ENCODE measurements around the gene FEM1C.

Gene FEM1C

DNA sequence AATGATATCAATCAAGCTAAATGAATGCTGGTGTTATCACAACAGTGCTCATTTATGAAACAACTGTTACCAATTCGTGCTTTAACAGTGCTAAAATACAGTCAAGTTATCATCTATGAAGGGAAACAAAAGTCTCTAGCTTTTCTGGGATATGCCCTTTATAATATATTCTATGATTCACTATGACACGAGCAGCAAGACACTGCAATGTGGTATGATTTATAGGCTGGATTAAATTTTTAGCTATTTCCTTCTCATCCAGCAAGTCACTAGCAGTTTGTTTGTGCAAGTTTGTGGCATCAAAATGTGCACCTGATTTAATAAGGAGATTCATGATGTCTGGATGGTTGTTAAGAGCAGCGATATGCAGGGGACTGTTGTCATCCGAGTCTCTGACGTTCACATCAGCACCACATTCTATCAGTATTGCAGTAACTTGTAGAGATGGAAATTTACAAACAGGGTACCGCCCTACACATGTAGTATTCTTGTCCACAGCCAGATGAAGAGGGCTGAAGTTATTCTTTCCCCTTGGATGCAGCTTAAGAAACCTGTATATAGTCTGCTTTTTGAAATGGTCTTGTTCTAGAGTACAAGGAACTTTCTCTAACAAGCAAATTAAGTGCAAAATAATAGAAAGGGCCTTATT is 20.3 kb downstream of the FEM1C start:
- WGBS (ENCODE audit: extremely low coverage, insufficient coverage, insufficient read length) = no CpG with 5 or more reads among the region's 6 CpGs
- no peak overlapping the region for H3K4me2 ChIP-seq (ENCODE audit: low read length)
- no peak overlapping the region for H3K14ac ChIP-seq (ENCODE audit: low read length)
- H3K4ac ChIP-seq (ENCODE audit: low read depth, low read length) = no peak overlapping the region
- no peak overlapping the region for H3K27ac ChIP-seq (ENCODE audit: low read depth, low read length)
- no peak for DNase-seq
- no peaks in the 10 kb centered on the region for H3K4me1 ChIP-seq (ENCODE audit: control insufficient read depth in 1 of 2, insufficient read depth in 2 of 2, low read length in 2 of 2)
- no peak overlapping the region for H3K18ac ChIP-seq (ENCODE audit: low read length)
- no peak overlapping the region for H3K9ac ChIP-seq (ENCODE audit: low read length)
- H3K4me3 ChIP-seq (ENCODE audit: low read depth, low read length) = no peak overlapping the region
- peaks cover 0 to 13% of the 10 kb centered on the region in 2 experiments for H3K36me3 ChIP-seq (ENCODE audit: control insufficient read depth in 1 of 2, insufficient read depth in 2 of 2, low read length in 2 of 2)
- H2BK120ac ChIP-seq (ENCODE audit: insufficient read depth, low read length, poor library complexity) = no peak overlapping the region
- no peaks in the 10 kb centered on the region for H3K27me3 ChIP-seq (ENCODE audit: insufficient read depth, low read length)
- no peaks in the 10 kb centered on the region for H3K9me3 ChIP-seq (ENCODE audit: insufficient read depth, low read depth, low read length)
- no peak overlapping the region for H3K23ac ChIP-seq (ENCODE audit: low read length)
- H2AK5ac ChIP-seq (ENCODE audit: low read length) = no peak overlapping the region
- no peaks in the 10 kb centered on the region for H3K79me1 ChIP-seq (ENCODE audit: low read length)
- H3K79me2 ChIP-seq (ENCODE audit: control insufficient read depth, insufficient read depth, low read length, poor library complexity) = no peaks in the 10 kb centered on the region
- no peak overlapping the region for H2BK5ac ChIP-seq (ENCODE audit: low read depth, low read length, poor library complexity)
- H2AFZ ChIP-seq (ENCODE audit: insufficient read depth, low read length, poor library complexity) = no peak overlapping the region
- no peak overlapping the region for H4K12ac ChIP-seq (ENCODE audit: low read depth, low read length)
- H2BK12ac ChIP-seq (ENCODE audit: low read length) = no peak overlapping the region
- no peak overlapping the region for H4K8ac ChIP-seq (ENCODE audit: low read depth, low read length)
- no peak overlapping the region for H4K91ac ChIP-seq (ENCODE audit: low read depth, low read length)

DNA sequence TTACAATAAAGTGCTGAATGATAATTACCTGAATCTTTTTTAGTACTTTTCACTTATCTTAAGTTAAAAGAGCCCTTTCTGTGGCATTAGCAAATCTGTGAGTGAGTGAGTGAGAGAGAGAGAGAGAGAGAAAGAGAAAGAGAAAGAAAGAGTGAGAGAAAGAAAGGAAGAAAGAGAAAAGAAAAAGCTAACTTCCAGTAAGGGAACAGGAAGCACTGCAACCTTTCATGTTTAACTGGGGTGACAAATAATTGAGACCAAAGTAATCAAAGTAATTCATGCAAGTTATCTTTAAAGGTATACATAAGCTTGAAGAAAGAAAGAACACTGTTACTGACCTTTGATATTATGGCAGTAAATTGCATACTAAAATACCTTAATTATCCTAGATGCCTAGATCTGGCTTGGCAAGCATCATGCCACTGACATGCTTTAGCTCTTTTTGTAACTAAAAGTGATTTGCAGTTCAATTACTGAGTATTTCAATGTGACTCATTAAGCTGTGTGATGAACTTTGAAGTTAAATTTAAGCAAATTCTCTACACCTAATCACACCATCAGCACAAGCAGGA is 21.7 kb downstream of the FEM1C start:
- Histone ChIP-seq H3K36me3 (ENCODE audit: control insufficient read depth in 1 of 2, insufficient read depth in 2 of 2, low read length in 2 of 2) (peaks cover 0 to 13% of the 10 kb centered on the region in 2 experiments), H3K9ac (ENCODE audit: low read length) (no peak overlapping the region), H2AK5ac (ENCODE audit: low read length) (no peak overlapping the region), H4K91ac (ENCODE audit: low read depth, low read length) (no peak overlapping the region), H3K14ac (ENCODE audit: low read length) (no peak overlapping the region), H2BK120ac (ENCODE audit: insufficient read depth, low read length, poor library complexity) (no peak overlapping the region), H3K9me3 (ENCODE audit: insufficient read depth, low read depth, low read length) (no peaks in the 10 kb centered on the region), H4K12ac (ENCODE audit: low read depth, low read length) (no peak overlapping the region), H3K79me2 (ENCODE audit: control insufficient read depth, insufficient read depth, low read length, poor library complexity) (no peaks in the 10 kb centered on the region), H3K4me3 (ENCODE audit: low read depth, low read length) (no peak overlapping the region), H3K79me1 (ENCODE audit: low read length) (no peaks in the 10 kb centered on the region), H3K27me3 (ENCODE audit: insufficient read depth, low read length) (no peaks in the 10 kb centered on the region), H2AFZ (ENCODE audit: insufficient read depth, low read length, poor library complexity) (no peak overlapping the region), H3K23ac (ENCODE audit: low read length) (no peak overlapping the region), H3K4ac (ENCODE audit: low read depth, low read length) (no peak overlapping the region), H3K18ac (ENCODE audit: low read length) (no peak overlapping the region), H3K4me1 (ENCODE audit: control insufficient read depth in 1 of 2, insufficient read depth in 2 of 2, low read length in 2 of 2) (no peaks in the 10 kb centered on the region), H3K27ac (ENCODE audit: low read depth, low read length) (no peak overlapping the region), H3K4me2 (ENCODE audit: low read length) (no peak overlapping the region), H4K8ac (ENCODE audit: low read depth, low read length) (no peak overlapping the region), H2BK12ac (ENCODE audit: low read length) (no peak overlapping the region), H2BK5ac (ENCODE audit: low read depth, low read length, poor library complexity) (no peak overlapping the region)
- DNase-seq = no peak

DNA sequence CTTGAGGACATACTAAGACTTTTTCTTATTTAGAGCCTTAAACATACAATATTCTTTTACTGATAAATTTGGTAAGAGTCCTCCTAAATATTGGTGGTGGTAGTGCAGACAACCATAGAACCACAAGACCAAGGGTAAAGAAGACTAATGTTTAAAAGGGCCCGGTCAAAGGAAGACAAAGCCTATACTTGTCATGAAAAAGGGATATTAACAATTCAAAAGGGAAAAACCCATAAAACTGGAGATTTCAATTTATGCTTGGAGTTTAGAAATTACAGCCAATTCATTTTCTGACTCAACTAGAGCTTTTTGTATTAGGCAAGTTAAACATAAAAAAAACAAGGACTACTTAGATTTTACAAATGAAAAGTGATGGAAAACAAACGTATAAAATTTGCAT is 24.4 kb downstream of the FEM1C start:
- no peak overlapping the region for H2BK120ac ChIP-seq (ENCODE audit: insufficient read depth, low read length, poor library complexity)
- no CpG with 5 or more reads among the region's 2 CpGs for WGBS (ENCODE audit: extremely low coverage, insufficient coverage, insufficient read length)
- H3K9me3 ChIP-seq (ENCODE audit: insufficient read depth, low read depth, low read length) = no peaks in the 10 kb centered on the region
- no peak overlapping the region for H3K4me2 ChIP-seq (ENCODE audit: low read length)
- no peak overlapping the region for H2BK12ac ChIP-seq (ENCODE audit: low read length)
- H3K79me2 ChIP-seq (ENCODE audit: control insufficient read depth, insufficient read depth, low read length, poor library complexity) = no peaks in the 10 kb centered on the region
- no peak overlapping the region for H3K27ac ChIP-seq (ENCODE audit: low read depth, low read length)
- no peak overlapping the region for H3K14ac ChIP-seq (ENCODE audit: low read length)
- no peak overlapping the region for H2BK5ac ChIP-seq (ENCODE audit: low read depth, low read length, poor library complexity)
- H3K4me3 ChIP-seq (ENCODE audit: low read depth, low read length) = no peak overlapping the region
- no peaks in the 10 kb centered on the region for H3K79me1 ChIP-seq (ENCODE audit: low read length)
- H3K9ac ChIP-seq (ENCODE audit: low read length) = no peak overlapping the region
- H4K8ac ChIP-seq (ENCODE audit: low read depth, low read length) = no peak overlapping the region
- DNase-seq = no peak
- no peak overlapping the region for H4K91ac ChIP-seq (ENCODE audit: low read depth, low read length)
- H2AFZ ChIP-seq (ENCODE audit: insufficient read depth, low read length, poor library complexity) = no peak overlapping the region
- no peak overlapping the region for H3K4ac ChIP-seq (ENCODE audit: low read depth, low read length)
- no peak overlapping the region for H3K18ac ChIP-seq (ENCODE audit: low read length)
- no peak overlapping the region for H3K23ac ChIP-seq (ENCODE audit: low read length)
- H3K36me3 ChIP-seq (ENCODE audit: control insufficient read depth in 1 of 2, insufficient read depth in 2 of 2, low read length in 2 of 2) = peaks cover 0 to 10% of the 10 kb centered on the region in 2 experiments
- H3K27me3 ChIP-seq (ENCODE audit: insufficient read depth, low read length) = no peaks in the 10 kb centered on the region
- no peaks in the 10 kb centered on the region for H3K4me1 ChIP-seq (ENCODE audit: control insufficient read depth in 1 of 2, insufficient read depth in 2 of 2, low read length in 2 of 2)
- no peak overlapping the region for H4K12ac ChIP-seq (ENCODE audit: low read depth, low read length)
- H2AK5ac ChIP-seq (ENCODE audit: low read length) = no peak overlapping the region

DNA sequence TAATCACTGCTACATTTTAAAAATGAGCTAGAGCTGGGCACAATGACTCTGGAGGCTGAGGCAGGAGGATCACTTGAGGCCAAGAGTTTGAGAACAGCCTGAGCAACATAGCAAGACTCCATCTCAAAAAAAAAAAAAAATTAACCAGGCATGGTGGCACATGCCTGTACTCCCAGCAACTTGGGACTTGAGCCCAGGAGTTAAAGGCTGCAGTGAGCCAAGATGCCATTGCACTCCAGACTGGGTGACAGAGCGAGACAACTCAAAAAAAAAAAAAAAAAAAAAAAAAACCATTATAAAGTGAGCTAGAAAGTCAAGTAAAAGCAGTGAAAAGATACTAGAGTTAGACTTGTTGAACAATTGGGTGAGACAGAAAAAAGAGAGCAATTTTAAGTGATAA is 28.2 kb downstream of the FEM1C start:
- WGBS (ENCODE audit: extremely low coverage, insufficient coverage, insufficient read length) = no CpG with 5 or more reads among the region's 1 CpG
- Histone ChIP-seq H2BK5ac (ENCODE audit: low read depth, low read length, poor library complexity) (no peak overlapping the region), H3K79me2 (ENCODE audit: control insufficient read depth, insufficient read depth, low read length, poor library complexity) (no peaks in the 10 kb centered on the region), H3K27ac (ENCODE audit: low read depth, low read length) (no peak overlapping the region), H3K27me3 (ENCODE audit: insufficient read depth, low read length) (no peaks in the 10 kb centered on the region), H2BK12ac (ENCODE audit: low read length) (no peak overlapping the region), H4K12ac (ENCODE audit: low read depth, low read length) (no peak overlapping the region), H3K14ac (ENCODE audit: low read length) (no peak overlapping the region), H3K9ac (ENCODE audit: low read length) (no peak overlapping the region), H3K18ac (ENCODE audit: low read length) (no peak overlapping the region), H3K4ac (ENCODE audit: low read depth, low read length) (no peak overlapping the region), H3K9me3 (ENCODE audit: insufficient read depth, low read depth, low read length) (no peaks in the 10 kb centered on the region), H3K23ac (ENCODE audit: low read length) (no peak overlapping the region), H3K4me1 (ENCODE audit: control insufficient read depth in 1 of 2, insufficient read depth in 2 of 2, low read length in 2 of 2) (no peaks in the 10 kb centered on the region), H2AFZ (ENCODE audit: insufficient read depth, low read length, poor library complexity) (no peak overlapping the region), H3K4me3 (ENCODE audit: low read depth, low read length) (no peak overlapping the region), H3K36me3 (ENCODE audit: control insufficient read depth in 1 of 2, insufficient read depth in 2 of 2, low read length in 2 of 2) (no peaks in the 10 kb centered on the region), H2AK5ac (ENCODE audit: low read length) (no peak overlapping the region), H3K79me1 (ENCODE audit: low read length) (no peaks in the 10 kb centered on the region), H3K4me2 (ENCODE audit: low read length) (no peak overlapping the region), H4K91ac (ENCODE audit: low read depth, low read length) (no peak overlapping the region), H2BK120ac (ENCODE audit: insufficient read depth, low read length, poor library complexity) (no peak overlapping the region), H4K8ac (ENCODE audit: low read depth, low read length) (no peak overlapping the region)
- DNase-seq = no peak

Data from trophoblast cell (in vitro differentiated cells and primary cell).